Mesenchymal stem cell (in vitro differentiated cells and primary cell): ENCODE measurements around the gene MYO5B.
"Not testable (repeated sequence)": the region's sequence is repeated elsewhere in the genome, so short reads cannot be mapped to it uniquely, and the experiment has no call there.

Experiments used
- DNase-seq: peaks from one replicate; pipeline ENCODE4 v3.0.0-alpha.2; 2013
- H2AFZ ChIP-seq: one replicate; pipeline ENCODE4 v1.6.1; 2013; ENCODE audit warnings: low read depth, mild to moderate bottlenecking, control low read depth, inconsistent platforms, low read length, moderate library complexity
- H2AK5ac ChIP-seq: 2 replicates; pipeline ENCODE4 v1.6.1; 2013; ENCODE audit warnings: low read length, moderate library complexity, mild to moderate bottlenecking, inconsistent platforms; ENCODE audit not compliant: severe bottlenecking
- H2BK120ac ChIP-seq: one replicate; pipeline ENCODE4 v1.6.1; 2013; ENCODE audit warnings: low read depth, mild to moderate bottlenecking, inconsistent platforms, low read length, moderate library complexity
- H2BK12ac ChIP-seq, 2 experiments: one replicate each; pipeline ENCODE4 v1.6.1; 2013; ENCODE audit warnings: inconsistent platforms in 2 of 2, low read length in 2 of 2, mild to moderate bottlenecking in 2 of 2, moderate library complexity in 2 of 2, control low read depth in 1 of 2
- H2BK15ac ChIP-seq: one replicate; pipeline ENCODE4 v1.6.1; 2013; ENCODE audit warnings: mild to moderate bottlenecking, low read depth, inconsistent platforms; ENCODE audit not compliant: poor library complexity, severe bottlenecking
- H2BK5ac ChIP-seq: 2 replicates; pipeline ENCODE4 v1.6.1; 2013; ENCODE audit warnings: low read depth, mild to moderate bottlenecking, low read length, control low read depth, inconsistent platforms; ENCODE audit not compliant: poor library complexity, severe bottlenecking
- H3K14ac ChIP-seq, 2 experiments: one replicate each; pipeline ENCODE4 v1.6.1; 2013; ENCODE audit warnings: inconsistent platforms in 2 of 2, low read length in 2 of 2, control low read depth in 1 of 2, mild to moderate bottlenecking in 1 of 2, moderate library complexity in 1 of 2
- H3K18ac ChIP-seq, 2 experiments: one replicate each; pipeline ENCODE4 v1.6.1; 2013; ENCODE audit warnings: inconsistent platforms in 2 of 2, low read length in 2 of 2, control low read depth in 1 of 2, low read depth in 1 of 2, mild to moderate bottlenecking in 1 of 2
- H3K23ac ChIP-seq, 2 experiments: one replicate each; pipeline ENCODE4 v1.6.1; 2013; ENCODE audit warnings: inconsistent platforms in 2 of 2, low read length in 2 of 2, mild to moderate bottlenecking in 2 of 2, moderate library complexity in 2 of 2, control low read depth in 1 of 2
- H3K27ac ChIP-seq: 2 replicates; pipeline ENCODE4 v1.5.1; 2013; ENCODE audit warnings: mild to moderate bottlenecking, moderate library complexity, low read length, control low read depth, inconsistent platforms; ENCODE audit not compliant: poor library complexity, severe bottlenecking
- H3K27me3 ChIP-seq, 2 experiments: 2 replicates each; pipeline versions ENCODE4 v1.6.1 to v1.7.0; 2013; ENCODE audit warnings: low read length in 2 of 2, mild to moderate bottlenecking in 2 of 2, moderate library complexity in 2 of 2, control low read depth in 1 of 2, inconsistent platforms in 1 of 2; ENCODE audit not compliant: control insufficient read depth in 1 of 2, insufficient read depth in 1 of 2
- H3K36me3 ChIP-seq, 2 experiments: 2 replicates each; pipeline versions ENCODE4 v1.6.1 to v1.7.0; 2013; ENCODE audit warnings: low read length in 2 of 2, control low read depth in 1 of 2, inconsistent platforms in 1 of 2, low read depth in 1 of 2, mild to moderate bottlenecking in 1 of 2; ENCODE audit not compliant: insufficient read depth in 2 of 2, control insufficient read depth in 1 of 2
- H3K4ac ChIP-seq, 2 experiments: one replicate each; pipeline ENCODE4 v1.6.1; 2013; ENCODE audit warnings: inconsistent platforms in 2 of 2, low read length in 2 of 2, mild to moderate bottlenecking in 2 of 2, moderate library complexity in 2 of 2, control low read depth in 1 of 2, low read depth in 1 of 2
- H3K4me1 ChIP-seq: 2 replicates; pipeline ENCODE4 v1.6.1; 2013; ENCODE audit warnings: low read depth, low read length, control low read depth; ENCODE audit not compliant: control insufficient read depth, insufficient read depth
- H3K4me2 ChIP-seq: 2 replicates; pipeline ENCODE4 v1.6.1; 2013; ENCODE audit warnings: low read length, mild to moderate bottlenecking, inconsistent platforms; ENCODE audit not compliant: poor library complexity, severe bottlenecking
- H3K4me3 ChIP-seq, 2 experiments: 2 replicates each; pipeline versions ENCODE4 v1.5.1 to v1.7.0; 2013; ENCODE audit warnings: low read length in 2 of 2, mild to moderate bottlenecking in 2 of 2, control low read depth in 1 of 2, low read depth in 1 of 2; ENCODE audit not compliant: insufficient read depth in 1 of 2
- H3K79me1 ChIP-seq: replicated peaks from 2 replicates; pipeline ENCODE4 v1.6.1; 2013; ENCODE audit warnings: mild to moderate bottlenecking, control low read depth, low read length, inconsistent platforms; ENCODE audit not compliant: poor library complexity, severe bottlenecking
- H3K9ac ChIP-seq: 2 replicates; pipeline ENCODE4 v1.7.0; 2013; ENCODE audit warnings: mild to moderate bottlenecking, low read length, moderate library complexity
- H3K9me3 ChIP-seq: 2 replicates; pipeline ENCODE4 v1.7.0; 2013; ENCODE audit warnings: mild to moderate bottlenecking, low read length; ENCODE audit not compliant: control insufficient read depth
- H4K8ac ChIP-seq: one replicate; pipeline ENCODE4 v1.6.1; 2013; ENCODE audit warnings: inconsistent platforms, mild to moderate bottlenecking, low read length, moderate library complexity
- H4K91ac ChIP-seq: one replicate; pipeline ENCODE4 v1.6.1; 2013; ENCODE audit warnings: mild to moderate bottlenecking, low read length, inconsistent platforms
- WGBS: methylation state at CpG from one replicate; pipeline ENCODE4 v1.1.7; 2013; ENCODE audit warnings: mixed read lengths; 5-methylcytosine and 5-hydroxymethylcytosine counted together

Gene MYO5B

DNA sequence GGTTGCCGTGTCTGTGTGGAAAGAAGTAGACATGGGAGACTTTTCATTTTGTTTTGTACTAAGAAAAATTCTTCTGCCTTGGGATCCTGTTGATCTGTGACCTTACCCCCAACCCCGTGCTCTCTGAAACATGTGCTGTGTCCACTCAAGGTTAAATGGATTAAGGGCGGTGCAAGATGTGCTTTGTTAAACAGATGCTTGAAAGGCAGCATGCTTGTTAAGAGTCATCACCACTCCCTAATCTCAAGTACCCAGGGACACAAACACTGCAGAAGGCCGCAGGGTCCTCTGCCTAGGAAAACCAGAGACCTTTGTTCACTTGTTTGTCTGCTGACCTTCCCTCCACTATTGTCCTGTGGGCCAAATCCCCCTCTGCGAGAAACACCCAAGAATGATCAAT, 394.5 kb downstream of the MYO5B start:
- not testable (repeated sequence) for H3K4ac ChIP-seq, DNase-seq, H3K14ac ChIP-seq, H3K18ac ChIP-seq, H2BK15ac ChIP-seq, H3K9me3 ChIP-seq, H3K23ac ChIP-seq, H2AFZ ChIP-seq, H4K8ac ChIP-seq, H2BK120ac ChIP-seq, H2AK5ac ChIP-seq, H3K4me2 ChIP-seq, H3K27ac ChIP-seq, H4K91ac ChIP-seq, H3K4me1 ChIP-seq, H2BK12ac ChIP-seq, H3K9ac ChIP-seq, H3K79me1 ChIP-seq, H2BK5ac ChIP-seq, H3K4me3 ChIP-seq, H3K27me3 ChIP-seq
- WGBS: 100% methylated on average over 1 of the region's 5 CpGs
- peaks cover 0 to 31% of the 10 kb centered on the region in 2 experiments for H3K36me3 ChIP-seq

DNA sequence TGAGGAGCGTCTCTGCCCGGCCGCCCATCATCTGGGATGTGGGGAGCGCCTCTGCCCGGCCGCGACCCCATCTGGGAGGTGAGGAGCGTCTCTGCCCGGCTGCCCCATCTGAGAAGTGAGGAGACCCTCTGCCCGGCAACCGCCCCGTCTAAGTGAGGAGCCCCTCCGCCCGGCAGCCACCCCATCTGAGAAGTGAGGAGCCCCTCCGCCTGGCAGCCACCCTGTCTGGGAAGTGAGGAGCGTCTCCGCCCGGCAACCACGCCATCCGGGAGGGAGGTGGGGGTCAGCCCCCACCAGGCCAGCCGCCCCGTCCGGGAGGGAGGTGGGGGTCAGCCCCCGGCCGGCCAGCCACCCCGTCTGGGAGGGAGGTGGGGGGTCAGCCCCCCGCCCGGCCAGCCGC, 395.1 kb downstream of the MYO5B start:
- not testable (repeated sequence) for H3K27ac ChIP-seq, DNase-seq, H2BK12ac ChIP-seq, H4K91ac ChIP-seq, H3K23ac ChIP-seq, H2BK5ac ChIP-seq, H3K4me1 ChIP-seq, H3K9ac ChIP-seq, H3K4me3 ChIP-seq, H4K8ac ChIP-seq, H2BK120ac ChIP-seq, H3K79me1 ChIP-seq, H2AK5ac ChIP-seq, H3K14ac ChIP-seq, H3K27me3 ChIP-seq, H3K4ac ChIP-seq, H3K9me3 ChIP-seq, H3K4me2 ChIP-seq, H2AFZ ChIP-seq, H3K18ac ChIP-seq, H2BK15ac ChIP-seq
- peaks cover 0 to 38% of the 10 kb centered on the region in 2 experiments for H3K36me3 ChIP-seq
- WGBS: 97% methylated on average over 5 of the region's 29 CpGs

DNA sequence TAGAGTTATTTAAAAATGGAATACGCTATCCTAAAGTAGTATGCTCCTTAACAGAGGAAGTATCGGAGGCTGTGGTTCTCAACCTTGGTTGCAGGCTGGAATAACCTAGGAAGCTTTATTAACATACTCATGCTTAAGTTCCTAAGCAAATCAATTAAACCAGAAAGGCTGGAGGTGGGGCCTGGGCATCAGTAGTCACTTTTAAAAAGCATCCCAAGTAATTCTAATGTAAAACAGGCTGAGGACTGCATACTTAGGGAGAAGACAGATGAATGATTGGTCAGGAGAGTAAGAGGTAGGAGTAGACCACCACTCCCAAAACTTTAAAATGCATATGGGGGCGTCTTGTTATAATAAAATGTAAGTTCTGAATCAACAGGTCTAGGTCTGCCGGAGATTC, 396.9 kb downstream of the MYO5B start:
- Histone ChIP-seq H3K36me3 (peaks cover 0 to 56% of the 10 kb centered on the region in 2 experiments), H2BK120ac (no peak overlapping the region), H3K9ac (no peak overlapping the region), H2BK12ac (no peak overlapping the region), H3K79me1 (no peaks in the 10 kb centered on the region), H4K8ac (no peak overlapping the region), H3K4me2 (no peak overlapping the region), H3K14ac (no peak overlapping the region), H3K4me1 (no peaks in the 10 kb centered on the region), H3K4me3 (no peak overlapping the region), H2BK5ac (no peak overlapping the region), H4K91ac (no peak overlapping the region), H3K4ac (no peak overlapping the region), H3K23ac (no peak overlapping the region), H2AK5ac (no peak overlapping the region), H3K18ac (no peak overlapping the region), H2BK15ac (no peak overlapping the region), H3K27ac (no peak overlapping the region), H3K9me3 (no peaks in the 10 kb centered on the region), H2AFZ (no peak overlapping the region), H3K27me3 (no peaks in the 10 kb centered on the region)
- DNase-seq: no peak
- WGBS: 100% methylated on average over 2 of the region's 4 CpGs

DNA sequence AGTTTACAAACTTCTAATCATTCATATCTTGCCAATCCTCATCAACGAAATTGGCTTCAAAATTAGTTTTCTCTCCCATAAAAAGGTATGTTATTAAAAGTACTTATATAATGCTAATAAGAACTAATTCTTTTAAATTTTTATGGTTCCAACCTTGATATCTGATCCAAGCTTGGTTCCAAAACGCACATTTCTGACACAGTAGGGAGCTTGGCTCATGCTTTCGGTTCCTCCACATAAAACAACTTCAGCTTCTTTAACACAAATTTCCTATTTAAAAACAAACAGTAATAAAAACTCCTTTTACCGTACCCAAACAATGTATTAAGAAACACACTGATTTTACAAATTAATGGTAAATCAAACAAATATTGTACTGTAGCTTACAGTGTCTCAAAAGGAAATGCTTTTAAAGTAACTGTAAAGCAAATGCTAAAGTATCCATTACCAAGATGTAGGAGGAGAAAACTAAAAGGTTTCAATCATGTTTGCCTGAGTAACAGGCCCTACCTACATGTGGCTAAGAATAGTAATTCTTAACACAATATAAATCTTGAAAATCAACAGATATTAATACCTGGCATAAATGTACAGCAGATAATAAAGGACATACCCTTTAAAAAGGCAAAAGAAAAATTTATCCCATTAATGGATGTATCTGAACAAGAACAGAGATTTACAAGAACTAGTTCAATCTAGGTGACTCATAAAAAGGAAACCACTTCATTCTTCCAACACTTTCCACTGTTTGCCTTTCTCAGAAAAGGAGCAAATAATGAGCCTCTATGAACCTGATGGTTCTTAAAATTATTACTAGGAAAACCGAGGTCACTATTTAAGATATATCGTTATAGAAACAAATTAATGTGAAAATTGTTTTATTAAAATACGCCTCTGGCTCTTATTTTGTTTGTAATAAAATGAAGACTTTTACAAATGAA, 399.1 kb downstream of the MYO5B start:
- H3K9ac ChIP-seq: no peak overlapping the region
- H3K4me2 ChIP-seq: no peak overlapping the region
- H3K79me1 ChIP-seq: no peaks in the 10 kb centered on the region
- no peak overlapping the region for H3K18ac ChIP-seq
- H3K9me3 ChIP-seq: no peaks in the 10 kb centered on the region
- no peak overlapping the region for H2BK15ac ChIP-seq
- no peak overlapping the region for H2BK5ac ChIP-seq
- no peaks in the 10 kb centered on the region for H3K4me1 ChIP-seq
- no peak overlapping the region for H2BK120ac ChIP-seq
- H4K8ac ChIP-seq: no peak overlapping the region
- DNase-seq: peak; percentile 7
- no peak overlapping the region for H4K91ac ChIP-seq
- H2AK5ac ChIP-seq: no peak overlapping the region
- H3K4me3 ChIP-seq: no peak overlapping the region
- H3K27me3 ChIP-seq: no peaks in the 10 kb centered on the region
- H2AFZ ChIP-seq: no peak overlapping the region
- peaks cover 0 to 61% of the 10 kb centered on the region in 2 experiments for H3K36me3 ChIP-seq
- no peak overlapping the region for H3K27ac ChIP-seq
- no peak overlapping the region for H3K23ac ChIP-seq
- no peak overlapping the region for H2BK12ac ChIP-seq
- H3K14ac ChIP-seq: no peak overlapping the region
- 96% methylated on average over 2 of the region's 7 CpGs for WGBS
- H3K4ac ChIP-seq: no peak overlapping the region
